Lower leg skin (tissue), 3 donors: ENCODE results near the gene KNTC1.

Experiments
- POLR2A ChIP-seq, 2 donors: fragments of 450-650 bp; IDR thresholded peaks; one replicate each; pipeline ENCODE4 v1.6.1; 2016 to 2017; ENCODE audit warnings: antibody characterized with exemption in 2 of 2, mild to moderate bottlenecking in 1 of 2, moderate library complexity in 1 of 2
- TF ChIP-seq, protein P1 (sequence below), 3 donors: fragments of 450-650 bp; IDR thresholded peaks; one replicate each; pipeline ENCODE4 v1.5.1; 2016; ENCODE audit warnings: antibody characterized with exemption in 3 of 3, mild to moderate bottlenecking in 3 of 3, moderate library complexity in 2 of 3

DNA sequence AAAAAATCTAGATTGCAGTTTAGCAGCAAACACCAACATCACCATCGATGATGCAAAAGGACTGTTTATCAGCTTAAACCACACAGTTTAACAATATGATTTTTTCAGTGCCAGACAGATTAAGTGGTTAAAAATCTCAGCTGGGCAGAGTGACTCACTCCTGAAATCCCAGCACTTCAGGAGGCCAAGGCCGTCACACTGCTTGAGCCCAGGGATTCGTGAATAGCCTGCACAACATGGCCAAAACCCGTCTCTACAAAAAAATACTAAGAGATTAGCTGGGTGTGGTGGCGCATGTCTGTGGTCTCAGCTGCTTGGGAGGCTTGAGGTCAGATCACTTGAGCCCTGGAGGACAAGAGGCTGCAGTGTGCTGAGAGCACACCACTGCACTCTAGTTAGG lies 9.2 kb upstream of the KNTC1 start:
- TF ChIP-seq, protein P1, sequence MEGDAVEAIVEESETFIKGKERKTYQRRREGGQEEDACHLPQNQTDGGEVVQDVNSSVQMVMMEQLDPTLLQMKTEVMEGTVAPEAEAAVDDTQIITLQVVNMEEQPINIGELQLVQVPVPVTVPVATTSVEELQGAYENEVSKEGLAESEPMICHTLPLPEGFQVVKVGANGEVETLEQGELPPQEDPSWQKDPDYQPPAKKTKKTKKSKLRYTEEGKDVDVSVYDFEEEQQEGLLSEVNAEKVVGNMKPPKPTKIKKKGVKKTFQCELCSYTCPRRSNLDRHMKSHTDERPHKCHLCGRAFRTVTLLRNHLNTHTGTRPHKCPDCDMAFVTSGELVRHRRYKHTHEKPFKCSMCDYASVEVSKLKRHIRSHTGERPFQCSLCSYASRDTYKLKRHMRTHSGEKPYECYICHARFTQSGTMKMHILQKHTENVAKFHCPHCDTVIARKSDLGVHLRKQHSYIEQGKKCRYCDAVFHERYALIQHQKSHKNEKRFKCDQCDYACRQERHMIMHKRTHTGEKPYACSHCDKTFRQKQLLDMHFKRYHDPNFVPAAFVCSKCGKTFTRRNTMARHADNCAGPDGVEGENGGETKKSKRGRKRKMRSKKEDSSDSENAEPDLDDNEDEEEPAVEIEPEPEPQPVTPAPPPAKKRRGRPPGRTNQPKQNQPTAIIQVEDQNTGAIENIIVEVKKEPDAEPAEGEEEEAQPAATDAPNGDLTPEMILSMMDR (IDR thresholded peaks at IDR 0.05) = no peak
- TF ChIP-seq POLR2A (IDR thresholded peaks at IDR 0.05) = no peak
